ENCODE results near the gene LRRN4. TPM values are rescaled to one million over a fixed set of nuclear protein-coding genes. Genes with fewer than 3 reads are reported as not detected.

The LRRN4 gene
- 0.07 TPM in 1 of 2 replicates, not detected in the other for total RNA-seq

DNA sequence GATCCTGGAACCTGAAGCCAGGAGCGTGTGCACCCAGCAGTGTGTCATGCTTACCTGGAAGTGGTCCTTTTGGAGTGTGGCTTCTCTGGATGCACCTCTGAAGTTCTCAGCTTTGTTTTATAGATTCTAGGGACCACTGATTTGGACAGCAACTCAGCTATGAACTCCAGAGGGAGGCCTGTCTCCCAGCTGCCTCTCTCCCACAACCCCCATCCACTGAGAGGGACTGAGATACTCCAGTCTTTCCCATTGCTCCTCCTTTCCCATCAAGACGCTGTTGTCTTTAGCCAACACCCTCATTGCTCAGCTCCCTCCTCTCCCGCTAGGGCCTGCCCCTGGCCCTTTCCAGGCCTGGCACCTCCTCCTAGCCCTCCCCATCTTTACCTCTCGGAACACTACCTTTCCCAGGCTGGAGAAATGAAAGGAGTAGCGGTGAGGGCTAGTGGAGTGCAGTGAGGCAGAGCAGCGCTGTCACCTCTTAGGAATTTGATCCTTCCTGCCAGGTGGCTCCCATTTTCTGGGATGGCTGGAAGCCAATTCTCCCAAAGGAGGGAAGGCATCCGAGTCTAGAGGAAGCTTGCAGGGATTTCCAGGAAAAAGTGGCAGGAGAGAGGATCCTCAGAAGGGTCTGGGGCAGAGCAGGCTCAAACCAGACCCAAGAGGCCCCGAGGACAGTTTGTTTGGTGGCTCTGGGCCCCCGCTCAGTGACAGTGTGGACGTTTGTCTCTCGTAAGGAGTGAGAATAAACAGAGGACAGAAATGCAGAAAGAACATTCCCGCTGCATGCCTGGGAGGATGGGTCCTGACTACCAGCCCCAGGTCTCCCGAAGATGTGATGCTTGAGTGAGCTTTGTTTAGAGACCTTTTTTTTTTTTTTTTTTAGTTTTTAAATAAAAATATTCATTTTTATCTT lies at the start of gene LRRN4:
Gene LRRN4 (minus strand): TSS at position 285 of the 913 bp plus-strand sequence. CDS start 1,261 bp downstream, outside the sequence.

Other genes starting within 250 kb of the LRRN4 start
- under 0.01 and 0.59 TPM in 2 replicates for gene CHGB, start 142.6 kb downstream of the LRRN4 start, total RNA-seq
- gene TRMT6, start 103.5 kb downstream of the LRRN4 start, total RNA-seq = 5.0 and 9.0 TPM in 2 replicates
- gene MCM8, start 103.4 kb downstream of the LRRN4 start, total RNA-seq = 4.4 and 5.3 TPM in 2 replicates
- gene CRLS1, start 47.9 kb downstream of the LRRN4 start, total RNA-seq = 37.8 and 43.1 TPM in 2 replicates
- gene FERMT1, start 69.0 kb upstream of the LRRN4 start, total RNA-seq = 2.0 and 6.4 TPM in 2 replicates